GM12864 (cell line): ENCODE measurements around the gene MYH6.
"Not testable (repeated sequence)": the region's sequence is repeated elsewhere in the genome, so short reads cannot be mapped to it uniquely, and the experiment has no call there.

Source experiments
- DNase-seq: peaks from one replicate; pipeline ENCODE4 v3.0.0-alpha.2; 2011; ENCODE audit warnings: low read depth
- H3K4me3 ChIP-seq: 2 replicates; pipeline ENCODE4 v1.5.1; 2011; ENCODE audit warnings: mild to moderate bottlenecking, low read depth, low read length, control low read depth
- TF ChIP-seq, protein P1 (sequence below): IDR thresholded peaks from 2 replicates; pipeline ENCODE4 v1.5.1; 2011; ENCODE audit warnings: low read depth, mild to moderate bottlenecking, moderate library complexity, low read length, control low read depth, inconsistent platforms; ENCODE audit errors: missing control alignments

The MYH6 gene

GRCh38 chr14:23401291-23401690 lies 6.8 kb downstream of the MYH6 start:
- no peak overlapping the region for H3K4me3 ChIP-seq
- TF ChIP-seq, protein P1, sequence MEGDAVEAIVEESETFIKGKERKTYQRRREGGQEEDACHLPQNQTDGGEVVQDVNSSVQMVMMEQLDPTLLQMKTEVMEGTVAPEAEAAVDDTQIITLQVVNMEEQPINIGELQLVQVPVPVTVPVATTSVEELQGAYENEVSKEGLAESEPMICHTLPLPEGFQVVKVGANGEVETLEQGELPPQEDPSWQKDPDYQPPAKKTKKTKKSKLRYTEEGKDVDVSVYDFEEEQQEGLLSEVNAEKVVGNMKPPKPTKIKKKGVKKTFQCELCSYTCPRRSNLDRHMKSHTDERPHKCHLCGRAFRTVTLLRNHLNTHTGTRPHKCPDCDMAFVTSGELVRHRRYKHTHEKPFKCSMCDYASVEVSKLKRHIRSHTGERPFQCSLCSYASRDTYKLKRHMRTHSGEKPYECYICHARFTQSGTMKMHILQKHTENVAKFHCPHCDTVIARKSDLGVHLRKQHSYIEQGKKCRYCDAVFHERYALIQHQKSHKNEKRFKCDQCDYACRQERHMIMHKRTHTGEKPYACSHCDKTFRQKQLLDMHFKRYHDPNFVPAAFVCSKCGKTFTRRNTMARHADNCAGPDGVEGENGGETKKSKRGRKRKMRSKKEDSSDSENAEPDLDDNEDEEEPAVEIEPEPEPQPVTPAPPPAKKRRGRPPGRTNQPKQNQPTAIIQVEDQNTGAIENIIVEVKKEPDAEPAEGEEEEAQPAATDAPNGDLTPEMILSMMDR: no peak
- DNase-seq: no peak

- not testable (repeated sequence) for H3K4me3 ChIP-seq, DNase-seq
Measured at GRCh38 chr14:23400496-23401149, 7.5 kb downstream of the MYH6 start.

DNA sequence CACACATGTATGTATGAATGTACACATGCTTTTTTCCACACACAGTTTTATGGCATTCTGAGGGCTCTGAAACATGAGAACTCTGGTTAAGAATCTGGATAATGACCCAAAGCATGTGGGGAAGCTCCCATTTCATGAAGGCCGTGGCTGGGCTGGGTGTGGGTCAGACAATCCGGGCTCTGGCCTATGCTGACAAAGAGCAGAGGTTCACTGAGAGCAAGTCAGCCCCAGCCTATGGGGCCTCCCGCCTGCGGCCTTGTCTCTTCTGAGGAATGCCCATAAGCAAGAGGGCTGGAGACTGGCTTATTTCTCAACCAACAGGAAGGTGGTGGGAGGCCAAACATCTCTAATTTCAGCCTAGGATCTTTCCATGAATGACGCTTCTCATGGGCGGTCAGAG lies 8.5 kb downstream of the MYH6 start:
- DNase-seq: no peak
- TF ChIP-seq, protein P1: no peak
- H3K4me3 ChIP-seq: no peak overlapping the region

GRCh38 chr14:23399136-23399535 lies 8.9 kb downstream of the MYH6 start:
- TF ChIP-seq, protein P1: no peak
- H3K4me3 ChIP-seq: no peak overlapping the region
- no peak for DNase-seq

DNA sequence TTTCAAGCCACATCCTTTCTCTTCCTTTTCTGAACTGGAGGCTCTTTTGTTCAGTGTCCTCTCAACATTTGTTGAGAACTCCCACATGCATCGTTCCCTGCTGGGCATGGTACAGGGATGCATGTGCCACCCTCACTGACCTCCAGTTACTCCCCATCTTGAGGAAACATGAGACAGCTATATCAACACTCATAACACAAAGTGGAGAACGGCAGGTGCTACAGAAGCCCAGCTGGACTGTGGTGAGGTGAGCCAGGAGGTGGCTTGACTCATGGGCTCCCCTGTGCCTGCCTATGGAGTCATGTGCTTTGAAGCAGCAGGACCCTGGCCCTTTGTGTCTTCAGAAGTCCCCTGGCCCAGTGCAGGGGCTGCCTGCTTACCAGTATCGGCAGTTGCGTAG lies 9.7 kb downstream of the MYH6 start:
- TF ChIP-seq, protein P1: no peak
- no peak overlapping the region for H3K4me3 ChIP-seq
- no peak for DNase-seq

GRCh38 chr14:23396781-23397407 lies 11.2 kb downstream of the MYH6 start:
- TF ChIP-seq, protein P1: no peak
- no peak overlapping the region for H3K4me3 ChIP-seq
- DNase-seq: no peak

DNA sequence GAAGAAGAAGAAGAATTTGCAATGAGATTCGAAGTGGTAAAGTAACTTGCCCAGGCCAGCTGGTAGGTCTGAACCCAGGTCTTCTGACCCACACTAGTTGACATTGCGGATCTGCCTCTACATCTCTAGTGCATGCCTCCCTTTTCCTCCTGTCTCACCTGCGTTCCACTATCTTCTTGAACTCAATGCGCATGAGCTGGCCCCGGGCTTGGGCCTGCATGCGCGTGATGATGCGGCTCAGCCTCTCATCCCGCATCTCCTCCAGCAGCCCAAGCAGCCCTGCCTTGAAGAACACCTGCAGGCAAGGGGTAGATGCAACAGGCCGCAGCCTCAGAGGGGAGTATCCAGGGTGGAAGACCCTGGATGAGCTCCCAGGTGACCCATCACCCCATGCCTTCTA lies 11.9 kb downstream of the MYH6 start:
- H3K4me3 ChIP-seq: no peak overlapping the region
- no peak for DNase-seq
- TF ChIP-seq, protein P1: no peak
